CD4-positive, alpha-beta T cell treated with Interleukin-17A for 4 hours (primary cell): ENCODE measurements around the gene HS3ST2.
"Not testable (repeated sequence)": the region's sequence is repeated elsewhere in the genome, so short reads cannot be mapped to it uniquely, and the experiment has no call there.

Experiments
- DNase-seq: peaks from one replicate; pipeline ENCODE4 v3.0.0-alpha.2; 2020; ENCODE audit warnings: mixed read lengths

The HS3ST2 gene

GRCh38 chr16:22939744-22940363 lies 125.9 kb downstream of the HS3ST2 start:
- not testable (repeated sequence) for DNase-seq

GRCh38 chr16:22941970-22942501 lies 128.1 kb downstream of the HS3ST2 start:
- no peak for DNase-seq

- no peak for DNase-seq
Measured at GRCh38 chr16:22942811-22943210, 128.8 kb downstream of the HS3ST2 start.

GRCh38 chr16:22945361-22945760 lies 131.4 kb downstream of the HS3ST2 start:
- DNase-seq, result no peak

GRCh38 chr16:22946433-22946832 lies 132.5 kb downstream of the HS3ST2 start:
- no peak for DNase-seq

GRCh38 chr16:22948058-22948602 lies 134.2 kb downstream of the HS3ST2 start:
- no peak for DNase-seq

- peak; percentile 35 for DNase-seq
Measured at GRCh38 chr16:22948603-22949368, 134.8 kb downstream of the HS3ST2 start.

- DNase-seq, result no peak
Measured at GRCh38 chr16:22955461-22956070, 141.6 kb downstream of the HS3ST2 start.

GRCh38 chr16:22961206-22961605 lies 147.2 kb downstream of the HS3ST2 start:
- no peak for DNase-seq

GRCh38 chr16:22962905-22963304 lies 148.9 kb downstream of the HS3ST2 start:
- no peak for DNase-seq
